Spleen (tissue), 11 donors: ENCODE data around the gene PACRG. TPM values are rescaled to one million over a fixed set of nuclear protein-coding genes. Genes with fewer than 3 reads are reported as not detected.
A peak's percentile ranks its signal among the peaks of the same experiment; 100 is the strongest.

Experiments
- DNase-seq: peaks from one replicate; pipeline ENCODE4 v3.0.0-alpha.2; 2020
- H3K27ac ChIP-seq, 8 donors: fragments of 200-600 bp; sonication (generic) in 7 of 8; 1 replicate in 4 of 8; 2 replicates in 4 of 8; pipeline versions ENCODE4 v1.5.0 to v1.8.0; 2016 to 2021; ENCODE audit warnings: inconsistent platforms in 4 of 8, mild to moderate bottlenecking in 4 of 8, moderate library complexity in 1 of 8
- H3K27me3 ChIP-seq, 7 donors: fragments of 200-600 bp; sonication (generic) in 6 of 7; replicated peaks in 1 of 7; 1 replicate in 4 of 7; 2 replicates in 3 of 7; pipeline versions ENCODE4 v1.5.0 to v1.8.0; 2016 to 2021; ENCODE audit warnings: inconsistent platforms in 3 of 7, mild to moderate bottlenecking in 1 of 7
- H3K36me3 ChIP-seq, 6 donors: fragments of 200-600 bp; sonication (generic) in 5 of 6; 1 replicate in 4 of 6; 2 replicates in 2 of 6; pipeline versions ENCODE4 v1.5.0 to v1.8.0; 2016 to 2021; ENCODE audit warnings: inconsistent platforms in 2 of 6
- H3K4me1 ChIP-seq, 6 donors: fragments of 200-600 bp; sonication (generic) in 5 of 6; 1 replicate in 3 of 6; 2 replicates in 3 of 6; pipeline versions ENCODE4 v1.5.0 to v1.8.0; 2016 to 2021; ENCODE audit warnings: inconsistent platforms in 3 of 6
- H3K4me3 ChIP-seq, 8 donors: fragments of 200-600 bp; sonication (generic) in 7 of 8; 1 replicate in 4 of 8; 2 replicates in 4 of 8; pipeline versions ENCODE4 v1.5.0 to v1.8.0; 2016 to 2021; ENCODE audit warnings: inconsistent platforms in 4 of 8, mild to moderate bottlenecking in 4 of 8, moderate library complexity in 2 of 8
- H3K9me3 ChIP-seq, 8 donors: fragments of 200-600 bp; sonication (generic) in 7 of 8; 1 replicate in 4 of 8; 2 replicates in 4 of 8; pipeline versions ENCODE4 v1.5.0 to v1.8.0; 2016 to 2021; ENCODE audit warnings: inconsistent platforms in 4 of 8
- CTCF ChIP-seq, 11 experiments: fragments of 200-600 bp in 7 of 11; fragments of 450-650 bp in 4 of 11; sonication (generic) in 4 of 11; IDR thresholded peaks in 8 of 11; conservative IDR thresholded peaks in 3 of 11; 1 replicate in 7 of 11; 2 replicates in 4 of 11; pipeline versions ENCODE4 v1.4.0 to v1.8.0; 2016 to 2021; ENCODE audit warnings: antibody characterized with exemption in 11 of 11, inconsistent platforms in 4 of 11, mild to moderate bottlenecking in 1 of 11
- POLR2A ChIP-seq, 3 donors: fragments of 450-650 bp; IDR thresholded peaks; one replicate each; pipeline ENCODE4 v1.5.1; 2017; ENCODE audit warnings: antibody characterized with exemption in 3 of 3, mild to moderate bottlenecking in 1 of 3
- POLR2AphosphoS5 ChIP-seq, 3 donors: sonication (generic); formaldehyde crosslinking; IDR thresholded peaks; one replicate each; pipeline ENCODE4 v1.5.1; 2017; ENCODE audit warnings: antibody characterized with exemption in 3 of 3
- WGBS, 5 donors: extraction: QIAGEN DNeasy Blood & Tissue Kit in 3 of 5; methylation state at CpG; one replicate each; pipeline versions ENCODE4 v1.1.5 to v1.1.7; 2013 to 2018; 5-methylcytosine and 5-hydroxymethylcytosine counted together
- intact Hi-C: fragments of 100-400 bp; cut with DNase I; formaldehyde crosslinking; loops from one replicate; pipeline ENCODE4 v1.15.0; 2023; ENCODE audit warnings: low total_unique reads
- polyA plus RNA-seq, 3 donors: library from polyadenylated mRNA; stranded (reverse); fragments of 200-250 nt; gene quantifications; one replicate each; pipeline ENCODE4 v1.2.1, GENCODE V29; 2013
- total RNA-seq, 7 donors: library from RNA; depleted of rRNA in 3 of 7; stranded (reverse); fragments of >200 nt in 3 of 7; fragmentation: NEBNext Ultra II Directional in 4 of 7; extraction: Animal tissue kit (Norgen Biotek cat#: 25700) in 4 of 7; gene quantifications; one replicate each; pipeline versions ENCODE4 v1.1.0 to v1.2.1, GENCODE V29; 2016 to 2021
- donor health status: healthy with polysubstance abuse.
- donor health status: DM: no; HTN: no; CAD: no; lungs with moderate emphysema.
- donor health status: DM: no; HTN: no; CAD: no.
- donor health status: Bipolar disorder and iron deficiency.
- donor health status: healthy.
- donor health status: DM: no; HTN: no; CAD: no.
- donor health status: DM: yes; HTN: yes; CAD: no.

PACRG gene
- total and polyA plus RNA-seq, 10 donors: 0.32 to 2.0 (median 1.0) TPM; not detected in 5

GRCh38 chr6:163180874-163181541 lies 453.2 kb downstream of the PACRG start:
- Histone ChIP-seq H3K36me3 (no peaks in the 10 kb centered on the region), H3K27me3 (peaks cover 0 to 13% (median 0%) of the 10 kb centered on the region in 7 donors), H3K9me3 (no peaks in the 10 kb centered on the region), H3K27ac (no peak overlapping the region), H3K4me1 (peaks cover 0 to 4% (median 0%) of the 10 kb centered on the region in 6 donors), H3K4me3 (peak overlapping the region in 1 of 8 donors; percentile 0)
- TF ChIP-seq POLR2AphosphoS5 (IDR thresholded peaks at IDR 0.05): peak in 2 of 3 donors; percentile 49 to 55
- no peak for TF ChIP-seq POLR2A (IDR thresholded peaks at IDR 0.05)
- TF ChIP-seq CTCF (IDR thresholded peaks at IDR 0.05 in 8 of 11, conservative IDR thresholded peaks at IDR 0.05 in 3 of 11): peak; percentile 36 to 70 (median 59)
- intact Hi-C loops: loop anchor here (5.0 kb wide), 1 partner anchor 1746 kb away; no protein-coding TSS in a partner anchor
- DNase-seq: no peak
- 43 to 50% (median 45%) methylated on average over 17 of the region's 17 CpGs for WGBS, 5 donors

- intact Hi-C loops: loop anchor here (5.0 kb wide), 1 partner anchor 1746 kb away; no protein-coding TSS in a partner anchor
- Histone ChIP-seq H3K36me3 (no peaks in the 10 kb centered on the region), H3K27me3 (peaks cover 0 to 13% (median 0%) of the 10 kb centered on the region in 7 donors), H3K9me3 (no peaks in the 10 kb centered on the region), H3K4me1 (peaks cover 0 to 4% (median 0%) of the 10 kb centered on the region in 6 donors), H3K4me3 (peak overlapping the region in 1 of 8 donors; percentile 0), H3K27ac (no peak overlapping the region)
- DNase-seq: no peak
- WGBS, 5 donors: 84 to 89% (median 85%) methylated on average over 16 of the region's 16 CpGs
- TF ChIP-seq POLR2A (IDR thresholded peaks at IDR 0.05) (no peak), CTCF (IDR thresholded peaks at IDR 0.05 in 8 of 11, conservative IDR thresholded peaks at IDR 0.05 in 3 of 11) (no peak), POLR2AphosphoS5 (IDR thresholded peaks at IDR 0.05) (no peak)
Measured at GRCh38 chr6:163181666-163182180, 453.9 kb downstream of the PACRG start.

GRCh38 chr6:163182696-163183095 lies 454.9 kb downstream of the PACRG start:
- H3K4me1 ChIP-seq: peaks cover 0 to 4% (median 0%) of the 10 kb centered on the region in 6 donors
- intact Hi-C loops: loop anchor here (5.0 kb wide), 1 partner anchor 1745 kb away; no protein-coding TSS in a partner anchor
- TF ChIP-seq POLR2AphosphoS5 (IDR thresholded peaks at IDR 0.05) (no peak), POLR2A (IDR thresholded peaks at IDR 0.05) (no peak), CTCF (IDR thresholded peaks at IDR 0.05 in 8 of 11, conservative IDR thresholded peaks at IDR 0.05 in 3 of 11) (no peak)
- no peak overlapping the region for H3K4me3 ChIP-seq
- H3K9me3 ChIP-seq: no peaks in the 10 kb centered on the region
- H3K36me3 ChIP-seq: no peaks in the 10 kb centered on the region
- WGBS, 5 donors: 84 to 92% (median 89%) methylated on average over 7 of the region's 7 CpGs
- no peak for DNase-seq
- no peak overlapping the region for H3K27ac ChIP-seq
- peaks cover 0 to 13% (median 0%) of the 10 kb centered on the region in 7 donors for H3K27me3 ChIP-seq

GRCh38 chr6:163183806-163184205 lies 456.0 kb downstream of the PACRG start:
- intact Hi-C loops: loop anchor here (5.0 kb wide), 1 partner anchor 1743 kb away; no protein-coding TSS in a partner anchor
- 72 to 87% (median 74%) methylated on average over 3 of the region's 3 CpGs for WGBS, 5 donors

More at GRCh38 chr6:163183806-163184205, 456.0 kb downstream of the PACRG start:
- Histone ChIP-seq H3K9me3 (no peaks in the 10 kb centered on the region), H3K27ac (no peak overlapping the region), H3K27me3 (peaks cover 0 to 7% (median 0%) of the 10 kb centered on the region in 7 donors), H3K36me3 (no peaks in the 10 kb centered on the region), H3K4me3 (no peak overlapping the region), H3K4me1 (peaks cover 0 to 4% (median 0%) of the 10 kb centered on the region in 6 donors)
- TF ChIP-seq POLR2AphosphoS5 (IDR thresholded peaks at IDR 0.05) (no peak), CTCF (IDR thresholded peaks at IDR 0.05 in 8 of 11, conservative IDR thresholded peaks at IDR 0.05 in 3 of 11) (no peak), POLR2A (IDR thresholded peaks at IDR 0.05) (no peak)
- DNase-seq: no peak
